GM12878 (cell line): Measurements from ENCODE around the gene CLASP2. TPM values are rescaled to one million over a fixed set of nuclear protein-coding genes. Genes with fewer than 3 reads are reported as not detected.

ENCODE experiments used
- BMI1 ChIP-seq: fragments of 450-650 bp; IDR thresholded peaks from 2 replicates; pipeline ENCODE4 v1.6.1; 2016; ENCODE audit warnings: mild to moderate bottlenecking, moderate library complexity, borderline replicate concordance
- CBX5 ChIP-seq: sonication (generic); IDR thresholded peaks from 2 replicates; pipeline ENCODE4 v1.6.1; 2016; ENCODE audit warnings: low read depth, moderate library complexity, mild to moderate bottlenecking, inconsistent platforms
- CEBPB ChIP-seq, 2 experiments: fragments of 150-350 bp in 1 of 2; IDR thresholded peaks; 2 replicates each; pipeline ENCODE4 v1.6.1; 2012 to 2014; ENCODE audit warnings: low read depth in 2 of 2, low read length in 2 of 2, borderline replicate concordance in 1 of 2, inconsistent platforms in 1 of 2
- CREM ChIP-seq: IDR thresholded peaks from 2 replicates; pipeline ENCODE4 v1.6.1; 2014; ENCODE audit warnings: antibody characterized with exemption, low read depth
- ESRRA ChIP-seq: IDR thresholded peaks from 2 replicates; pipeline ENCODE4 v1.6.1; 2012; ENCODE audit warnings: mild to moderate bottlenecking, low read length, improper control_type of control experiment
- FOXM1 ChIP-seq: IDR thresholded peaks from 2 replicates; pipeline ENCODE4 v1.6.1; 2012; ENCODE audit warnings: low read depth, mild to moderate bottlenecking, inconsistent platforms, low read length, moderate library complexity
- HCFC1 ChIP-seq: fragments of 150-350 bp; IDR thresholded peaks from 2 replicates; pipeline ENCODE4 v1.6.1; 2014; ENCODE audit warnings: low read length
- IKZF2 ChIP-seq, 2 experiments: fragments of 450-650 bp; IDR thresholded peaks; 2 replicates each; pipeline ENCODE4 v1.6.1; 2017; ENCODE audit warnings: mild to moderate bottlenecking in 2 of 2, moderate library complexity in 2 of 2
- IRF4 ChIP-seq: IDR thresholded peaks from 2 replicates; pipeline ENCODE4 v1.6.1; 2011; ENCODE audit warnings: low read depth, low read length
- KAT2A ChIP-seq: conservative IDR thresholded peaks from 2 replicates; pipeline ENCODE4 v1.6.1; 2011; ENCODE audit warnings: low read depth, low read length; ENCODE audit not compliant: control insufficient read depth
- POLR2A ChIP-seq: IDR thresholded peaks from 2 replicates; pipeline ENCODE4 v1.6.1; 2011; ENCODE audit warnings: low read depth, mild to moderate bottlenecking, low read length
- POU2F2 ChIP-seq: IDR thresholded peaks from 3 replicates; pipeline ENCODE4 v1.6.1; 2011; ENCODE audit warnings: low read depth, mild to moderate bottlenecking, low read length, borderline replicate concordance
- RAD21 ChIP-seq: IDR thresholded peaks from 2 replicates; pipeline ENCODE4 v1.6.1; 2011; ENCODE audit warnings: mild to moderate bottlenecking, low read depth, low read length, moderate library complexity; ENCODE audit not compliant: insufficient read depth
- RFX5 ChIP-seq: IDR thresholded peaks from 2 replicates; pipeline ENCODE4 v1.6.1; 2011; ENCODE audit warnings: low read depth, low read length, improper control_type of control experiment
- SMAD5 ChIP-seq: IDR thresholded peaks from 2 replicates; pipeline ENCODE4 v1.6.1; 2016; ENCODE audit warnings: antibody characterized with exemption, low read depth
- SPI1 ChIP-seq: IDR thresholded peaks from 2 replicates; pipeline ENCODE4 v1.6.1; 2011; ENCODE audit warnings: low read depth, mild to moderate bottlenecking, low read length, moderate library complexity, borderline replicate concordance; ENCODE audit not compliant: insufficient read depth
- SRF ChIP-seq, 2 experiments: IDR thresholded peaks; 2 replicates each; pipeline ENCODE4 v1.6.1; 2011; ENCODE audit warnings: low read depth in 2 of 2, low read length in 2 of 2, mild to moderate bottlenecking in 1 of 2, moderate library complexity in 1 of 2
- TARDBP ChIP-seq: IDR thresholded peaks from 2 replicates; pipeline ENCODE4 v1.6.1; 2016; ENCODE audit warnings: borderline replicate concordance
- TCF12 ChIP-seq: IDR thresholded peaks from 2 replicates; pipeline ENCODE4 v1.6.1; 2011; ENCODE audit warnings: low read depth, mild to moderate bottlenecking, low read length
- TCF7 ChIP-seq: IDR thresholded peaks from 2 replicates; pipeline ENCODE4 v1.6.1; 2014; ENCODE audit warnings: antibody characterized with exemption, borderline replicate concordance
- ZNF217 ChIP-seq: fragments of 450-650 bp; IDR thresholded peaks from 2 replicates; pipeline ENCODE4 v1.6.1; 2017; ENCODE audit warnings: antibody characterized with exemption, mild to moderate bottlenecking
- ZNF622 ChIP-seq: fragments of 450-650 bp; IDR thresholded peaks from 2 replicates; pipeline ENCODE4 v1.6.1; 2017; ENCODE audit warnings: mild to moderate bottlenecking, inconsistent platforms
- polyA plus RNA-seq, 11 experiments: library from polyadenylated mRNA; depleted of rRNA in 4 of 11; unstranded in 6 of 11; stranded (reverse) in 5 of 11; fragments of >200 nt; fragmentation: Nextera tagmentation in 4 of 11; fragmentation: Illumina TruSeq in 1 of 11; extraction: Ambion mirVana in 4 of 11; extraction: Trizol in 1 of 11; gene quantifications; 1 replicate in 1 of 11; 2 replicates in 10 of 11; pipeline versions ENCODE4 v1.2.1 to v1.2.3, GENCODE V29; 2011 to 2016; ENCODE audit warnings: inconsistent platforms in 2 of 11, missing spikeins in 2 of 11, low read depth in 1 of 11
- total RNA-seq, 4 experiments: library from RNA; depleted of rRNA in 3 of 4; stranded (reverse); fragments of >200 nt in 3 of 4; fragmentation: Illumina TruSeq in 1 of 4; extraction: Trizol in 1 of 4; gene quantifications; 2 replicates each; pipeline versions ENCODE4 v1.2.1 to v1.2.3, GENCODE V29; 2013 to 2021
- TF ChIP-seq, protein P1 (sequence below): fragments of 450-650 bp; formaldehyde crosslinking; IDR thresholded peaks from 2 replicates; pipeline ENCODE4 v1.4.0; 2020; ENCODE audit warnings: mild to moderate bottlenecking, moderate library complexity
- TF ChIP-seq, protein P2 (sequence below): IDR thresholded peaks from 2 replicates; pipeline ENCODE4 v1.6.1; 2012; ENCODE audit warnings: low read length, inconsistent platforms
- TF ChIP-seq, protein P3 (sequence below): IDR thresholded peaks from 2 replicates; pipeline ENCODE4 v1.6.1; 2012; ENCODE audit warnings: low read depth, low read length, improper control_type of control experiment
- TF ChIP-seq, protein P4 (sequence below): IDR thresholded peaks from 2 replicates; pipeline ENCODE4 v1.6.1; 2011; ENCODE audit warnings: low read depth, mild to moderate bottlenecking, low read length, moderate library complexity, borderline replicate concordance; ENCODE audit errors: extremely low read depth

The CLASP2 gene
- total and polyA plus RNA-seq, 10 of the 15 experiments (the other 5 are each of a cell fraction or from before 2014, with no cell fraction given): 4.0 to 38.3 (median 26.8) TPM

DNA sequence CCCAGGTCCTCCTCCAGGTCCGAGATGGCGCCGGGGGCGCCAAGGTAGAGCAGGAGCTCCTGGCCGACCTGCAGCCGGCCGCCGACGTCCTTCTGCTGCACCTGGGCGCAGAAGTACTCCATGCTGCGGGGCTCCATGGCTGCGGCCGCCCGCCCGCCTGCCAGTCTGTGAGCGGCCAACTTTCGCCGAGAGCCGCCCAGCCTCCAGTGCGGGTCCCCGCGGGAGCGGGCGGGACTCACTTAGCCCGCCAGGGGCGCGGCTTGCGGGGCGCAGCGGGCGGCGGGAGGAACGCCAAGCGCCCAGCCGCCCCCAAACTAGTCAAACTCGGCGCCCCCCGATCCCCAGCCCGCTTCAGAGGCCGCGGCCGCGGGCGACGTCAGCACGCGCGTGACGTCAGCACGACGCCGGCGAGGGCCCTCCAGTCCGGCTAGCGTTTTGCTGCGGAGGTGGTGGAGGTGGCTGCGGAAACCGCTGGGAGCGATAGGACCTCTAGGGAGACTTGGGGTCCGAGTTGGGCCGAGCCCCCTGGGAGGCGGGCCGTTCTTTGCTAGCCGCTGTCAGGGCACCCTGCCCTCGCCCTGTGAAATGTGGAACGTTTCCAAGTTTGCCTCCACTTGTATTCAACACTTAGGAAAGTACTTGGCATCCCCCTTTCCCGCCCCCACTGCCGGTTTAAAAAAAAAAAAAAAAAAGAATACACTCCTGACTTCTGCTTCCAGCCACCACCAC, at the start of gene CLASP2 (continued):
- TF ChIP-seq TCF12 (no peak), IRF4 (0 out of 2 replicates have a peak, but pooled peaks have one; percentile 16), IKZF2 (IDR thresholded peaks at IDR 0.05) (peak; percentile 39 to 41; a peak in 2 of 4 replicates), HCFC1 (0 out of 2 replicates have a peak, but pooled peaks have one; percentile 11), TCF7 (no peak), CREM (peak; percentile 96), SMAD5 (no peak), POU2F2 (peak; percentile 62; the same call in 2 of the 3 replicates), KAT2A (no peak), TARDBP (no peak), ZNF622 (no peak), POLR2A (peak; percentile 89), RFX5 (0 out of 2 replicates have a peak, but pooled peaks have one; percentile 14), SRF (IDR thresholded peaks at IDR 0.05; ENCODE audit: low read depth in 2 of 2, low read length in 2 of 2) (no peak), CEBPB (IDR thresholded peaks at IDR 0.05; ENCODE audit: borderline replicate concordance in 1 of 2, low read depth in 2 of 2, low read length in 2 of 2) (no peak), RAD21 (no peak), CBX5 (no peak), ZNF217 (0 out of 2 replicates have a peak, but pooled peaks have one; percentile 40), ESRRA (no peak), BMI1 (no peak), SPI1 (no peak), FOXM1 (no peak; the same call in 1 of the 2 replicates)
- TF ChIP-seq, protein P1, sequence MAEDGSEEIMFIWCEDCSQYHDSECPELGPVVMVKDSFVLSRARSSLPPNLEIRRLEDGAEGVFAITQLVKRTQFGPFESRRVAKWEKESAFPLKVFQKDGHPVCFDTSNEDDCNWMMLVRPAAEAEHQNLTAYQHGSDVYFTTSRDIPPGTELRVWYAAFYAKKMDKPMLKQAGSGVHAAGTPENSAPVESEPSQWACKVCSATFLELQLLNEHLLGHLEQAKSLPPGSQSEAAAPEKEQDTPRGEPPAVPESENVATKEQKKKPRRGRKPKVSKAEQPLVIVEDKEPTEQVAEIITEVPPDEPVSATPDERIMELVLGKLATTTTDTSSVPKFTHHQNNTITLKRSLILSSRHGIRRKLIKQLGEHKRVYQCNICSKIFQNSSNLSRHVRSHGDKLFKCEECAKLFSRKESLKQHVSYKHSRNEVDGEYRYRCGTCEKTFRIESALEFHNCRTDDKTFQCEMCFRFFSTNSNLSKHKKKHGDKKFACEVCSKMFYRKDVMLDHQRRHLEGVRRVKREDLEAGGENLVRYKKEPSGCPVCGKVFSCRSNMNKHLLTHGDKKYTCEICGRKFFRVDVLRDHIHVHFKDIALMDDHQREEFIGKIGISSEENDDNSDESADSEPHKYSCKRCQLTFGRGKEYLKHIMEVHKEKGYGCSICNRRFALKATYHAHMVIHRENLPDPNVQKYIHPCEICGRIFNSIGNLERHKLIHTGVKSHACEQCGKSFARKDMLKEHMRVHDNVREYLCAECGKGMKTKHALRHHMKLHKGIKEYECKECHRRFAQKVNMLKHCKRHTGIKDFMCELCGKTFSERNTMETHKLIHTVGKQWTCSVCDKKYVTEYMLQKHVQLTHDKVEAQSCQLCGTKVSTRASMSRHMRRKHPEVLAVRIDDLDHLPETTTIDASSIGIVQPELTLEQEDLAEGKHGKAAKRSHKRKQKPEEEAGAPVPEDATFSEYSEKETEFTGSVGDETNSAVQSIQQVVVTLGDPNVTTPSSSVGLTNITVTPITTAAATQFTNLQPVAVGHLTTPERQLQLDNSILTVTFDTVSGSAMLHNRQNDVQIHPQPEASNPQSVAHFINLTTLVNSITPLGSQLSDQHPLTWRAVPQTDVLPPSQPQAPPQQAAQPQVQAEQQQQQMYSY: no peak
- TF ChIP-seq, protein P2, sequence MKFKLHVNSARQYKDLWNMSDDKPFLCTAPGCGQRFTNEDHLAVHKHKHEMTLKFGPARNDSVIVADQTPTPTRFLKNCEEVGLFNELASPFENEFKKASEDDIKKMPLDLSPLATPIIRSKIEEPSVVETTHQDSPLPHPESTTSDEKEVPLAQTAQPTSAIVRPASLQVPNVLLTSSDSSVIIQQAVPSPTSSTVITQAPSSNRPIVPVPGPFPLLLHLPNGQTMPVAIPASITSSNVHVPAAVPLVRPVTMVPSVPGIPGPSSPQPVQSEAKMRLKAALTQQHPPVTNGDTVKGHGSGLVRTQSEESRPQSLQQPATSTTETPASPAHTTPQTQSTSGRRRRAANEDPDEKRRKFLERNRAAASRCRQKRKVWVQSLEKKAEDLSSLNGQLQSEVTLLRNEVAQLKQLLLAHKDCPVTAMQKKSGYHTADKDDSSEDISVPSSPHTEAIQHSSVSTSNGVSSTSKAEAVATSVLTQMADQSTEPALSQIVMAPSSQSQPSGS: no peak
- TF ChIP-seq, protein P3, sequence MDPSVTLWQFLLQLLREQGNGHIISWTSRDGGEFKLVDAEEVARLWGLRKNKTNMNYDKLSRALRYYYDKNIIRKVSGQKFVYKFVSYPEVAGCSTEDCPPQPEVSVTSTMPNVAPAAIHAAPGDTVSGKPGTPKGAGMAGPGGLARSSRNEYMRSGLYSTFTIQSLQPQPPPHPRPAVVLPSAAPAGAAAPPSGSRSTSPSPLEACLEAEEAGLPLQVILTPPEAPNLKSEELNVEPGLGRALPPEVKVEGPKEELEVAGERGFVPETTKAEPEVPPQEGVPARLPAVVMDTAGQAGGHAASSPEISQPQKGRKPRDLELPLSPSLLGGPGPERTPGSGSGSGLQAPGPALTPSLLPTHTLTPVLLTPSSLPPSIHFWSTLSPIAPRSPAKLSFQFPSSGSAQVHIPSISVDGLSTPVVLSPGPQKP: no peak
- TF ChIP-seq, protein P4, sequence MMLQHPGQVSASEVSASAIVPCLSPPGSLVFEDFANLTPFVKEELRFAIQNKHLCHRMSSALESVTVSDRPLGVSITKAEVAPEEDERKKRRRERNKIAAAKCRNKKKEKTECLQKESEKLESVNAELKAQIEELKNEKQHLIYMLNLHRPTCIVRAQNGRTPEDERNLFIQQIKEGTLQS: no peak
